HT-29 (cell line): ENCODE data around the gene BRI3. TPM values are rescaled to one million over a fixed set of nuclear protein-coding genes. Genes with fewer than 3 reads are reported as not detected.

Experiments used
- total RNA-seq: library from RNA; depleted of rRNA; stranded (reverse); fragments of >200 nt; shearing (Covaris generic); gene quantifications from 2 replicates; pipeline ENCODE4 v1.2.3, GENCODE V29; 2014; rRNA removed

BRI3 gene
- total RNA-seq, 1 experiment from 2014 or later, result 239 TPM

Other genes with a start within 250 kb of the BRI3 start
- gene LMTK2, start 174.8 kb upstream of the BRI3 start, total RNA-seq, result 23.1 and 26.8 TPM in 2 replicates
- 16.2 and 21.8 TPM in 2 replicates for gene BHLHA15, start 70.2 kb upstream of the BRI3 start, total RNA-seq
- 36.2 and 47.6 TPM in 2 replicates for gene TECPR1, start 29.5 kb upstream of the BRI3 start, total RNA-seq
- 46.2 and 48.0 TPM in 2 replicates for gene BAIAP2L1, start 119.4 kb downstream of the BRI3 start, total RNA-seq